HepG2 (cell line): ENCODE results near the gene CDHR4.

Experiments used
- CEBPB ChIP-seq: IDR thresholded peaks from 2 replicates; pipeline ENCODE4 v1.6.1; 2011; ENCODE audit warnings: low read depth, low read length, improper control_type of control experiment, borderline replicate concordance
- CTCF ChIP-seq: sonication (generic); formaldehyde crosslinking; IDR thresholded peaks from 2 replicates; pipeline ENCODE4 v1.5.0; 2020; ENCODE audit warnings: mild to moderate bottlenecking, missing genetic modification reagents, moderate library complexity
- POLR2AphosphoS5 ChIP-seq: IDR thresholded peaks from 2 replicates; pipeline ENCODE4 v1.6.1; 2012; ENCODE audit warnings: low read depth, low read length

- no peak for TF ChIP-seq CEBPB
- no peak for TF ChIP-seq CTCF (CRISPR knock-in tag)
- TF ChIP-seq POLR2AphosphoS5, result no peak
These were observed 45.1 kb downstream of the CDHR4 start for GRCh38 chr3:49754536-49754935.
